HG02623 (cell line): ENCODE data around the gene GPR137C.

Source experiments
- ATAC-seq: cut with Tn5 transposase; IDR thresholded peaks from one replicate; pipeline ENCODE4 v1.9.1; 2021; ENCODE audit warnings: moderate library complexity; ENCODE audit not compliant: unreplicated experiment

The GPR137C gene

DNA sequence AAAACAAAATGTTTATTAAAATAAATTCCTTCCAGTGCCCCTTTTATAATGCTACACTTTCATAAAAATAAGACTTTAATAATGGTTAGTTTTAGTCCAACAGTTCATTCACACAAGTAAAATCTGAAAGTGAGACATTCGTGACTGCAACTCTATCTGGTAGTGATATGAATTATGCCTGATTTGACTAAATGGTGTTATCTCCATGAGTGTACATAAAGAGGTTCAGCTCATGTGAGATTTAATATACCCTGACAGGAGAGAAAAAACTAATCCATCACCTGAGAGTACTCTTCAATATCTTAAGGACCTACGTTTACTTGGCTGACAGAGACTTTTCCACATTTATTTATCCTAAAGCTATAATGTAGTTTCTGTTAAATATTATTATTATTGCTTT is 108.7 kb downstream of the GPR137C start:
- no peak for ATAC-seq

DNA sequence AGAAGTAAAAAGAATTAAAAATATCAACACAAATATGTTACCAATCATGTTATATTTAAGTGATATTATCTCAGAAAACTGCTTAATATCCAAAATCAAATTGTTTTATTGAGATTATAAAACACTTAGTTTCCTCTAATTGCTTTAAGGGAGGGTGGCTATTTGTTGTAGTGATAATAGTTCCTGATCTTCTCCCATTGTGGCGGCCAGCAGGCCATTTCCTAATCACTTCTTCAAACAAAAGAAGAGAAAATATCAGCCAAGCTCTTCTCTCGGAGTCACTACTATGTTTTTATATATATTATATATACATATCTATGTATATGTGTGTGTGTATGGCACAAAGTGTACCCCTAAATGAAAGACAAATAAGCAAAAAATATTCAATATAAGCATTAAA is 111.2 kb downstream of the GPR137C start:
- ATAC-seq: no peak

DNA sequence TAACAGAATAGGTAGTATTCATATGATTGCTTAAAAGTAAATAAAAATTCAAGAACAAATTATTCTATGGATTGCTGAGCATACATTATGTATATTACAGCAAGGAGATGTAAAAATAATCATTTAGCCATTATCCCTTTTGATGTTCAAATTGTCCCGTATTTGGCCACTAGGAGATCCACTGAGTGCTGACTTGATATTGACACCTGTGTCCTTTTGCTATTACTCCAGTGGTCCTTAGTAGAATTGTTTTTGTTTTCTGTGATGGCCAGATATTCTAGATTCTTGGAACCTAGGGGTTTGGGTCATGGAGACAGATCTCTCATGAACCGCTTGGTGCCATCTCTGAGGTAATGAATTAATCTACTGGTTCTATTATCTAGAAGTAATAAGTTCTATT is 126.0 kb downstream of the GPR137C start:
- no peak for ATAC-seq

DNA sequence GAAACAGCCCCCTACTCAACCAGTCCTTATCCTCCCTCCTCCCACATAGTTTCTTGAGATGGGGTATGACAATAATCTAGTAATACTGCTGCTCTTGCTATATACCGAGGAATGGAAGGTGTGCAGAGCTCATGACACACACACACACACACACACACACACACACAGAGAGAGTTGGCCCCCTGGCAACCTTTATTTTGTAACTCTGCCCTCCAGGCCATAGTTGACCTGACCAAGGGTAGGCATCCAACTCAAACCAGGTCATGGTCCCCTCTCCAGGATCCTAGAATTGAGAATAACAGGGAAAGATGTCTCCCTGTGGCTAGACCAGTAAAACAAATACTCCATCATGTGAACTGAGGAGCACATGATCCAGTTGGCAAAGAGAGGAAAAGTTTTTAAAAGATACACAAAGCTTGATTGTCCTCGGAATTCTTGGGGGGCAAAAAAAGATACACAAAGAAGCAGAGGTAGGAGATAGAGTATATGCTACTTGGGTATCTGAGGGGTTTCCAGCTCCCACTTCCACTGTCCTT is 131.4 kb downstream of the GPR137C start:
- no peak for ATAC-seq

DNA sequence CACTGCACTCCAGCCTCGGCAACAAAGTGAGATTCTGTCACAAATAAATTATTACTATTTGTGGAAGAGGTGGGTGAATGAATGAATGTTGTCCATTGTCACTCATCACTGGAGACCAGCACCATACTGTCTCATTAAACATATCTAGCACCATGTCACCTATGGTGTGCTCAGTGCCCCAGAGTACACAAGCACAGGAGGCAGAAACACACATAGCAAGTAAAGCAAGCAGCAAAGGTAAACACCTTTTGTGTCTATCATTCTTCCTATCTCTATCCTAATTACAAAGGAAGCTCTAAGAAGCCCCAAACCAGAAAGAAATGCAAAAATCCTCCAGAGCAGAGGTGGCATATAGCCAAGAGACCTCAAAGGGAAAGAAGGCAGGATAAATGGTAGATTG is 133.5 kb downstream of the GPR137C start:
- ATAC-seq: no peak
